Measurements from ENCODE around the gene AREL1.

AREL1 gene

GRCh38 chr14:74723134-74723533 lies 10.3 kb upstream of the AREL1 start:
- DNase-seq (ENCODE audit: low read depth in 1 of 2, low spot score in 1 of 2) = no peak
- H3K27ac ChIP-seq (replicated peaks) = no peak overlapping the region

GRCh38 chr14:74720526-74720925 lies 7.6 kb upstream of the AREL1 start:
- H3K4me3 ChIP-seq (replicated peaks; ENCODE audit: insufficient read depth, low read length) = no peak overlapping the region
- TF ChIP-seq CTCF (IDR thresholded peaks at IDR 0.05; ENCODE audit: insufficient read depth, low read length) (no peak), SPI1 (IDR thresholded peaks at IDR 0.05; ENCODE audit: borderline replicate concordance, low read depth) (no peak), GABPA (IDR thresholded peaks at IDR 0.05; ENCODE audit: low read depth) (no peak)
- no peaks in the 10 kb centered on the region for H3K27me3 ChIP-seq (ENCODE audit: insufficient read depth, poor library complexity, severe bottlenecking)
- no peak overlapping the region for H3K27ac ChIP-seq (replicated peaks)
- DNase-seq (ENCODE audit: low read depth in 1 of 2, low spot score in 1 of 2) = no peak

More at GRCh38 chr14:74723134-74723533, 10.3 kb upstream of the AREL1 start:
- no peaks in the 10 kb centered on the region for H3K27me3 ChIP-seq (ENCODE audit: insufficient read depth, poor library complexity, severe bottlenecking)
- TF ChIP-seq REST (IDR thresholded peaks at IDR 0.05; ENCODE audit: insufficient replicate concordance, low read depth) (no peak), CTCF (IDR thresholded peaks at IDR 0.05; ENCODE audit: insufficient read depth, low read length) (no peak), SPI1 (IDR thresholded peaks at IDR 0.05; ENCODE audit: borderline replicate concordance, low read depth) (no peak), GABPA (IDR thresholded peaks at IDR 0.05; ENCODE audit: low read depth) (no peak), POLR2AphosphoS5 (IDR thresholded peaks at IDR 0.05; ENCODE audit: low read depth) (no peak)
- no peak overlapping the region for H3K4me3 ChIP-seq (replicated peaks; ENCODE audit: insufficient read depth, low read length)

GRCh38 chr14:74713395-74713735 lies 485 bp upstream of the AREL1 start:
- no peak for TF ChIP-seq GABPA (IDR thresholded peaks at IDR 0.05; ENCODE audit: low read depth)
- TF ChIP-seq CTCF (IDR thresholded peaks at IDR 0.05; ENCODE audit: insufficient read depth, low read length) = no peak
- no peak for TF ChIP-seq SPI1 (IDR thresholded peaks at IDR 0.05; ENCODE audit: borderline replicate concordance, low read depth)
- no peak for TF ChIP-seq REST (IDR thresholded peaks at IDR 0.05; ENCODE audit: insufficient replicate concordance, low read depth)
- TF ChIP-seq POLR2AphosphoS5 (IDR thresholded peaks at IDR 0.05; ENCODE audit: low read depth) = no peak
- H3K4me3 ChIP-seq (replicated peaks; ENCODE audit: insufficient read depth, low read length) = peak overlapping the region; percentile 63
- no peak for DNase-seq (ENCODE audit: low read depth in 1 of 2, low spot score in 1 of 2)
- H3K27me3 ChIP-seq (ENCODE audit: insufficient read depth, poor library complexity, severe bottlenecking) = no peaks in the 10 kb centered on the region
- peak overlapping the region; percentile 85 for H3K27ac ChIP-seq (replicated peaks)

- H3K4me3 ChIP-seq (replicated peaks; ENCODE audit: insufficient read depth, low read length) = peak overlapping the region; percentile 63; the same call in 1 of the 2 replicates
Measured at GRCh38 chr14:74711651-74712050, 1.2 kb downstream of the AREL1 start.

More at GRCh38 chr14:74711651-74712050, 1.2 kb downstream of the AREL1 start:
- no peak overlapping the region for H3K27ac ChIP-seq (replicated peaks)
- TF ChIP-seq REST (IDR thresholded peaks at IDR 0.05; ENCODE audit: insufficient replicate concordance, low read depth) (no peak), CTCF (IDR thresholded peaks at IDR 0.05; ENCODE audit: insufficient read depth, low read length) (no peak), GABPA (IDR thresholded peaks at IDR 0.05; ENCODE audit: low read depth) (no peak), SPI1 (IDR thresholded peaks at IDR 0.05; ENCODE audit: borderline replicate concordance, low read depth) (no peak), POLR2AphosphoS5 (IDR thresholded peaks at IDR 0.05; ENCODE audit: low read depth) (no peak)
- no peak for DNase-seq (ENCODE audit: low read depth in 1 of 2, low spot score in 1 of 2)
- no peaks in the 10 kb centered on the region for H3K27me3 ChIP-seq (ENCODE audit: insufficient read depth, poor library complexity, severe bottlenecking)
